Mesendoderm (in vitro differentiated cells): Measurements from ENCODE around the gene AS3MT.

Source experiments
- DNase-seq: peaks from one replicate; pipeline ENCODE4 v3.0.0; 2013
- H2AK5ac ChIP-seq: 2 replicates; pipeline ENCODE4 v1.6.1; 2013; ENCODE audit warnings: low read length, inconsistent platforms
- H2BK120ac ChIP-seq: 2 replicates; pipeline ENCODE4 v1.6.1; 2013; ENCODE audit warnings: low read depth, mild to moderate bottlenecking, low read length, moderate library complexity, mixed read lengths
- H2BK15ac ChIP-seq: replicated peaks from 2 replicates; pipeline ENCODE4 v1.6.1; 2013; ENCODE audit warnings: low read depth, mild to moderate bottlenecking, moderate library complexity
- H2BK5ac ChIP-seq: 2 replicates; pipeline ENCODE4 v1.6.1; 2013; ENCODE audit warnings: low read length, inconsistent platforms
- H3K18ac ChIP-seq: 2 replicates; pipeline ENCODE4 v1.6.1; 2013; ENCODE audit warnings: mild to moderate bottlenecking, low read length, mixed read lengths
- H3K23ac ChIP-seq: one replicate; pipeline ENCODE4 v1.6.1; 2013; ENCODE audit warnings: low read length
- H3K27ac ChIP-seq: 2 replicates; pipeline ENCODE4 v1.5.1; 2013; ENCODE audit warnings: low read depth, mild to moderate bottlenecking, inconsistent platforms, low read length, moderate library complexity
- H3K27me3 ChIP-seq: 2 replicates; pipeline ENCODE4 v1.6.1; 2013; ENCODE audit warnings: low read length, control low read depth, mild to moderate bottlenecking, inconsistent platforms; ENCODE audit not compliant: insufficient read depth, poor library complexity
- H3K36me3 ChIP-seq: 2 replicates; pipeline ENCODE4 v1.6.1; 2013; ENCODE audit warnings: low read length, inconsistent platforms; ENCODE audit not compliant: control insufficient read depth, insufficient read depth
- H3K4ac ChIP-seq: one replicate; pipeline ENCODE4 v1.6.1; 2013; ENCODE audit warnings: low read depth, mild to moderate bottlenecking, low read length, moderate library complexity
- H3K4me1 ChIP-seq: 2 replicates; pipeline ENCODE4 v1.6.1; 2013; ENCODE audit warnings: low read depth, low read length, inconsistent platforms; ENCODE audit not compliant: control insufficient read depth
- H3K4me2 ChIP-seq: 2 replicates; pipeline ENCODE4 v1.6.1; 2013; ENCODE audit warnings: low read length
- H3K4me3 ChIP-seq: 2 replicates; pipeline ENCODE4 v1.5.1; 2013; ENCODE audit warnings: mild to moderate bottlenecking, low read length
- H3K56ac ChIP-seq: one replicate; pipeline ENCODE4 v1.6.1; 2013; ENCODE audit warnings: low read length
- H3K79me1 ChIP-seq: 2 replicates; pipeline ENCODE4 v1.6.1; 2013; ENCODE audit warnings: low read length, inconsistent platforms
- H3K79me2 ChIP-seq: 2 replicates; pipeline ENCODE4 v1.6.1; 2013; ENCODE audit warnings: mild to moderate bottlenecking, low read length; ENCODE audit not compliant: control insufficient read depth, insufficient read depth
- H3K9ac ChIP-seq: 2 replicates; pipeline ENCODE4 v1.6.1; 2013; ENCODE audit warnings: low read length, inconsistent platforms
- H4K5ac ChIP-seq: one replicate; pipeline ENCODE4 v1.6.1; 2013; ENCODE audit warnings: low read length
- H4K8ac ChIP-seq: one replicate; pipeline ENCODE4 v1.6.1; 2013; ENCODE audit warnings: low read depth, mild to moderate bottlenecking, control low read depth, low read length, moderate library complexity
- WGBS: extraction: QIAGEN DNeasy Blood & Tissue Kit; methylation state at CpG from one replicate; pipeline ENCODE4 v1.1.7; 2013; ENCODE audit warnings: low lambda C conversion rate, missing lambda C conversion rate; ENCODE audit not compliant: insufficient coverage; ENCODE audit errors: extremely low coverage; 5-methylcytosine and 5-hydroxymethylcytosine counted together

The AS3MT gene

GRCh38 chr10:102827597-102827975 is 41.7 kb upstream of the AS3MT start:
- no peak overlapping the region for H3K23ac ChIP-seq
- WGBS, result no CpG with 5 or more reads among the region's 5 CpGs
- no peak overlapping the region for H3K27ac ChIP-seq
- H2AK5ac ChIP-seq, result no peak overlapping the region
- no peak for DNase-seq
- no peak overlapping the region for H3K4me3 ChIP-seq
- no peak overlapping the region for H2BK15ac ChIP-seq
- H3K4ac ChIP-seq, result no peak overlapping the region
- no peak overlapping the region for H4K5ac ChIP-seq
- H3K4me1 ChIP-seq, result no peaks in the 10 kb centered on the region
- H3K27me3 ChIP-seq, result no peaks in the 10 kb centered on the region
- H3K9ac ChIP-seq, result no peak overlapping the region
- no peak overlapping the region for H3K56ac ChIP-seq
- no peak overlapping the region for H3K4me2 ChIP-seq
- H3K36me3 ChIP-seq, result no peaks in the 10 kb centered on the region
- H3K18ac ChIP-seq, result no peak overlapping the region
- no peak overlapping the region for H2BK120ac ChIP-seq
- no peak overlapping the region for H2BK5ac ChIP-seq
- H4K8ac ChIP-seq, result no peak overlapping the region
- no peaks in the 10 kb centered on the region for H3K79me2 ChIP-seq
- no peaks in the 10 kb centered on the region for H3K79me1 ChIP-seq

- Histone ChIP-seq H3K36me3 (no peaks in the 10 kb centered on the region), H4K8ac (no peak overlapping the region), H3K4ac (no peak overlapping the region), H4K5ac (no peak overlapping the region), H3K4me3 (no peak overlapping the region), H3K4me2 (no peak overlapping the region), H3K56ac (no peak overlapping the region), H3K4me1 (no peaks in the 10 kb centered on the region), H3K79me1 (no peaks in the 10 kb centered on the region), H3K27ac (no peak overlapping the region), H3K18ac (no peak overlapping the region), H2BK120ac (no peak overlapping the region), H3K79me2 (no peaks in the 10 kb centered on the region), H2AK5ac (no peak overlapping the region), H2BK15ac (no peak overlapping the region), H3K23ac (no peak overlapping the region), H2BK5ac (no peak overlapping the region), H3K27me3 (no peaks in the 10 kb centered on the region), H3K9ac (no peak overlapping the region)
- WGBS, result no CpG with 5 or more reads among the region's 16 CpGs
- DNase-seq, result no peak
These were observed 37.8 kb upstream of the AS3MT start for GRCh38 chr10:102831322-102832071.

- no CpG with 5 or more reads among the region's 14 CpGs for WGBS
- no peak overlapping the region for H4K5ac ChIP-seq
- H2BK15ac ChIP-seq, result no peak overlapping the region
- H3K4me2 ChIP-seq, result no peak overlapping the region
- no peak overlapping the region for H3K23ac ChIP-seq
- no peaks in the 10 kb centered on the region for H3K27me3 ChIP-seq
- H3K36me3 ChIP-seq, result no peaks in the 10 kb centered on the region
- no peak overlapping the region for H2AK5ac ChIP-seq
- no peaks in the 10 kb centered on the region for H3K4me1 ChIP-seq
- H3K18ac ChIP-seq, result no peak overlapping the region
- DNase-seq, result no peak
- no peaks in the 10 kb centered on the region for H3K79me2 ChIP-seq
- H3K4ac ChIP-seq, result no peak overlapping the region
- no peak overlapping the region for H3K27ac ChIP-seq
- H3K4me3 ChIP-seq, result no peak overlapping the region
- H3K79me1 ChIP-seq, result no peaks in the 10 kb centered on the region
- H2BK120ac ChIP-seq, result no peak overlapping the region
- no peak overlapping the region for H3K56ac ChIP-seq
- no peak overlapping the region for H4K8ac ChIP-seq
- H3K9ac ChIP-seq, result no peak overlapping the region
- no peak overlapping the region for H2BK5ac ChIP-seq
These were observed 37.0 kb upstream of the AS3MT start for GRCh38 chr10:102832248-102832647.

- Histone ChIP-seq H3K18ac (no peak overlapping the region), H3K36me3 (no peaks in the 10 kb centered on the region), H2AK5ac (no peak overlapping the region), H2BK15ac (no peak overlapping the region), H3K4me1 (no peaks in the 10 kb centered on the region), H4K8ac (no peak overlapping the region), H2BK5ac (no peak overlapping the region), H3K4me2 (no peak overlapping the region), H3K27me3 (no peaks in the 10 kb centered on the region), H3K56ac (no peak overlapping the region), H3K27ac (no peak overlapping the region), H3K4ac (no peak overlapping the region), H3K4me3 (no peak overlapping the region), H3K9ac (no peak overlapping the region), H2BK120ac (no peak overlapping the region), H3K79me1 (no peaks in the 10 kb centered on the region), H4K5ac (no peak overlapping the region), H3K23ac (no peak overlapping the region), H3K79me2 (no peaks in the 10 kb centered on the region)
- no peak for DNase-seq
- no CpG with 5 or more reads among the region's 4 CpGs for WGBS
These were observed 36.3 kb upstream of the AS3MT start for GRCh38 chr10:102832987-102833386.

- no peak overlapping the region for H3K27ac ChIP-seq
- no CpG with 5 or more reads among the region's 9 CpGs for WGBS
- no peaks in the 10 kb centered on the region for H3K79me2 ChIP-seq
- no peaks in the 10 kb centered on the region for H3K36me3 ChIP-seq
- no peak overlapping the region for H2BK15ac ChIP-seq
- H4K8ac ChIP-seq, result no peak overlapping the region
- no peaks in the 10 kb centered on the region for H3K4me1 ChIP-seq
- H3K4me2 ChIP-seq, result no peak overlapping the region
- no peak overlapping the region for H3K4me3 ChIP-seq
- H2BK5ac ChIP-seq, result no peak overlapping the region
- no peak for DNase-seq
- H4K5ac ChIP-seq, result no peak overlapping the region
- no peaks in the 10 kb centered on the region for H3K79me1 ChIP-seq
- no peak overlapping the region for H3K4ac ChIP-seq
- no peak overlapping the region for H3K23ac ChIP-seq
- no peak overlapping the region for H2AK5ac ChIP-seq
- H2BK120ac ChIP-seq, result no peak overlapping the region
- H3K18ac ChIP-seq, result no peak overlapping the region
- no peak overlapping the region for H3K56ac ChIP-seq
- H3K27me3 ChIP-seq, result no peaks in the 10 kb centered on the region
- no peak overlapping the region for H3K9ac ChIP-seq
These were observed 35.1 kb upstream of the AS3MT start for GRCh38 chr10:102834143-102834542.

- Histone ChIP-seq H3K4me1 (no peaks in the 10 kb centered on the region), H3K27me3 (no peaks in the 10 kb centered on the region), H3K4me3 (no peak overlapping the region), H4K8ac (no peak overlapping the region), H3K23ac (no peak overlapping the region), H3K4me2 (no peak overlapping the region), H2BK15ac (no peak overlapping the region), H3K9ac (no peak overlapping the region), H3K79me2 (no peaks in the 10 kb centered on the region), H3K56ac (no peak overlapping the region), H2AK5ac (no peak overlapping the region), H4K5ac (no peak overlapping the region), H3K4ac (no peak overlapping the region), H3K36me3 (no peaks in the 10 kb centered on the region), H2BK120ac (no peak overlapping the region), H3K18ac (no peak overlapping the region), H2BK5ac (no peak overlapping the region), H3K27ac (no peak overlapping the region), H3K79me1 (no peaks in the 10 kb centered on the region)
- WGBS, result no CpG with 5 or more reads among the region's 11 CpGs
- DNase-seq, result peak; percentile 87
These were observed 34.2 kb upstream of the AS3MT start for GRCh38 chr10:102835007-102835482.
